Natural killer cell treated with Interleukin-12 subunit alpha and Interleukin-12 subunit beta and Interleukin-15 and Interleukin-18, amount 100 ng/mL, for 72 hours (primary cell): ENCODE data around the gene LRRC4. TPM values are rescaled to one million over a fixed set of nuclear protein-coding genes. Genes with fewer than 3 reads are reported as not detected.

ENCODE experiments used
- ATAC-seq, 2 donors: fragments of 150-1000 bp; cut with Tn5 transposase in 1 of 2; sonication (Bioruptor Pico), chemical (Tn5 transposase) in 1 of 2; 2 replicates each; pipeline ENCODE4 v1.10.0; 2021
- DNase-seq: peaks from one replicate; pipeline ENCODE4 v3.0.0; 2022; ENCODE audit warnings: low spot score
- H3K27ac Mint-ChIP-seq, 2 donors: 1 replicate in 1 of 2; 2 replicates in 1 of 2; pipeline ENCODE4 v1.8.0; 2022; ENCODE audit warnings: mixed read lengths in 2 of 2, mild to moderate bottlenecking in 1 of 2, moderate library complexity in 1 of 2
- H3K27me3 Mint-ChIP-seq, 2 donors: 1 replicate in 1 of 2; 2 replicates in 1 of 2; pipeline ENCODE4 v1.8.0; 2022; ENCODE audit warnings: mixed read lengths in 2 of 2
- H3K36me3 Mint-ChIP-seq: one replicate; pipeline ENCODE4 v1.8.0; 2022; ENCODE audit warnings: mixed read lengths
- H3K4me1 Mint-ChIP-seq, 2 donors: 1 replicate in 1 of 2; 2 replicates in 1 of 2; pipeline ENCODE4 v1.8.0; 2022; ENCODE audit warnings: low read depth in 2 of 2, mixed read lengths in 2 of 2, mild to moderate bottlenecking in 1 of 2
- H3K4me3 Mint-ChIP-seq: one replicate; pipeline ENCODE4 v1.8.0; 2022; ENCODE audit warnings: mixed read lengths
- H3K9me3 Mint-ChIP-seq: 2 replicates; pipeline ENCODE4 v1.8.0; 2022; ENCODE audit warnings: mixed read lengths
- total RNA-seq, 2 donors: library from RNA; stranded (reverse); gene quantifications; one replicate each; pipeline ENCODE4 v1.2.3, GENCODE V29; 2022

LRRC4 gene
- under 1 TPM in 1 of 2 donors, not detected in 1; 0.07 TPM for total RNA-seq

- no peaks in the 10 kb centered on the region for H3K27me3 Mint-ChIP-seq
- no peaks in the 10 kb centered on the region for H3K36me3 Mint-ChIP-seq
- ATAC-seq: peak; percentile 59 to 62
- DNase-seq: no peak
- H3K27ac Mint-ChIP-seq: no peak within 1 kb of the TSS
- peaks cover 12 to 21% of the 10 kb centered on the region in 2 donors for H3K4me1 Mint-ChIP-seq
- peak within 1 kb of the TSS; percentile 93 for H3K4me3 Mint-ChIP-seq
- H3K9me3 Mint-ChIP-seq: no peaks in the 10 kb centered on the region
Measured at GRCh38 chr7:128030654-128031611, at the start of gene LRRC4. LRRC4 (minus strand) TSS chr7:128031437; CDS start chr7:128030640, 797 bp downstream.

- H3K36me3 Mint-ChIP-seq: no peaks in the 10 kb centered on the region
- ATAC-seq (no peak), DNase-seq (no peak)
- no peaks in the 10 kb centered on the region for H3K9me3 Mint-ChIP-seq
- H3K4me1 Mint-ChIP-seq: no peaks in the 10 kb centered on the region
- H3K27me3 Mint-ChIP-seq: no peaks in the 10 kb centered on the region
- H3K4me3 Mint-ChIP-seq: no peak overlapping the region
- no peak overlapping the region for H3K27ac Mint-ChIP-seq
Measured at GRCh38 chr7:128080169-128080568, 48.9 kb upstream of the LRRC4 start.

GRCh38 chr7:128078309-128078708 lies 47.1 kb upstream of the LRRC4 start:
- DNase-seq (no peak), ATAC-seq (no peak)
- H3K9me3 Mint-ChIP-seq: no peaks in the 10 kb centered on the region
- H3K4me3 Mint-ChIP-seq: no peak overlapping the region
- H3K36me3 Mint-ChIP-seq: no peaks in the 10 kb centered on the region
- H3K27ac Mint-ChIP-seq: no peak overlapping the region
- peaks cover 0 to 6% of the 10 kb centered on the region in 2 donors for H3K4me1 Mint-ChIP-seq
- no peaks in the 10 kb centered on the region for H3K27me3 Mint-ChIP-seq

GRCh38 chr7:128076796-128077271 lies 45.6 kb upstream of the LRRC4 start:
- H3K4me3 Mint-ChIP-seq: no peak overlapping the region
- DNase-seq (no peak), ATAC-seq (no peak)
- H3K9me3 Mint-ChIP-seq: no peaks in the 10 kb centered on the region
- H3K27me3 Mint-ChIP-seq: no peaks in the 10 kb centered on the region
- H3K27ac Mint-ChIP-seq: no peak overlapping the region
- peaks cover 0 to 12% of the 10 kb centered on the region in 2 donors for H3K4me1 Mint-ChIP-seq
- H3K36me3 Mint-ChIP-seq: no peaks in the 10 kb centered on the region

- no peaks in the 10 kb centered on the region for H3K27me3 Mint-ChIP-seq
- H3K36me3 Mint-ChIP-seq: no peaks in the 10 kb centered on the region
- H3K27ac Mint-ChIP-seq: no peak overlapping the region
- ATAC-seq: no peak
- peaks cover 0 to 15% of the 10 kb centered on the region in 2 donors for H3K4me1 Mint-ChIP-seq
- no peak for DNase-seq
- no peaks in the 10 kb centered on the region for H3K9me3 Mint-ChIP-seq
- H3K4me3 Mint-ChIP-seq: no peak overlapping the region
Measured at GRCh38 chr7:128076196-128076795, 45.1 kb upstream of the LRRC4 start.

GRCh38 chr7:128075242-128076095 lies 44.2 kb upstream of the LRRC4 start:
- Mint-ChIP-seq H3K27me3 (no peaks in the 10 kb centered on the region), H3K4me3 (no peak overlapping the region), H3K36me3 (no peaks in the 10 kb centered on the region), H3K9me3 (no peaks in the 10 kb centered on the region), H3K27ac (no peak overlapping the region), H3K4me1 (peaks cover 5 to 18% of the 10 kb centered on the region in 2 donors)
- ATAC-seq (no peak), DNase-seq (no peak)

- no peaks in the 10 kb centered on the region for H3K27me3 Mint-ChIP-seq
Measured at GRCh38 chr7:128074736-128075135, 43.5 kb upstream of the LRRC4 start.

GRCh38 chr7:128074336-128074735 lies 43.1 kb upstream of the LRRC4 start:
- no peak overlapping the region for H3K27ac Mint-ChIP-seq
- no peaks in the 10 kb centered on the region for H3K9me3 Mint-ChIP-seq
- H3K36me3 Mint-ChIP-seq: no peaks in the 10 kb centered on the region

More at GRCh38 chr7:128074736-128075135, 43.5 kb upstream of the LRRC4 start:
- DNase-seq (no peak), ATAC-seq (no peak)
- no peaks in the 10 kb centered on the region for H3K36me3 Mint-ChIP-seq
- no peaks in the 10 kb centered on the region for H3K9me3 Mint-ChIP-seq
- no peak overlapping the region for H3K4me3 Mint-ChIP-seq
- peaks cover 5 to 18% of the 10 kb centered on the region in 2 donors for H3K4me1 Mint-ChIP-seq
- no peak overlapping the region for H3K27ac Mint-ChIP-seq

GRCh38 chr7:128073671-128074310 lies 42.6 kb upstream of the LRRC4 start:
- no peak for ATAC-seq
- no peak overlapping the region for H3K4me3 Mint-ChIP-seq
- no peaks in the 10 kb centered on the region for H3K9me3 Mint-ChIP-seq

More at GRCh38 chr7:128074336-128074735, 43.1 kb upstream of the LRRC4 start:
- peaks cover 5 to 18% of the 10 kb centered on the region in 2 donors for H3K4me1 Mint-ChIP-seq
- H3K27me3 Mint-ChIP-seq: no peaks in the 10 kb centered on the region
- DNase-seq (no peak), ATAC-seq (no peak)
- no peak overlapping the region for H3K4me3 Mint-ChIP-seq

GRCh38 chr7:128071801-128072200 lies 40.6 kb upstream of the LRRC4 start:
- Mint-ChIP-seq H3K4me3 (no peak overlapping the region), H3K36me3 (no peaks in the 10 kb centered on the region), H3K4me1 (peaks cover 5 to 25% of the 10 kb centered on the region in 2 donors), H3K27ac (no peak overlapping the region), H3K9me3 (no peaks in the 10 kb centered on the region), H3K27me3 (no peaks in the 10 kb centered on the region)
- DNase-seq (no peak), ATAC-seq (no peak)

More at GRCh38 chr7:128073671-128074310, 42.6 kb upstream of the LRRC4 start:
- DNase-seq: no peak
- Mint-ChIP-seq H3K27ac (no peak overlapping the region), H3K27me3 (no peaks in the 10 kb centered on the region), H3K4me1 (peaks cover 5 to 19% of the 10 kb centered on the region in 2 donors), H3K36me3 (no peaks in the 10 kb centered on the region)

GRCh38 chr7:128071376-128071775 lies 40.1 kb upstream of the LRRC4 start:
- H3K9me3 Mint-ChIP-seq: no peaks in the 10 kb centered on the region
- H3K4me3 Mint-ChIP-seq: no peak overlapping the region
- no peak overlapping the region for H3K27ac Mint-ChIP-seq
- DNase-seq: no peak
- no peak for ATAC-seq
- H3K4me1 Mint-ChIP-seq: peaks cover 5 to 25% of the 10 kb centered on the region in 2 donors
- no peaks in the 10 kb centered on the region for H3K27me3 Mint-ChIP-seq
- no peaks in the 10 kb centered on the region for H3K36me3 Mint-ChIP-seq

GRCh38 chr7:128069373-128070364 lies 38.4 kb upstream of the LRRC4 start:
- no peak overlapping the region for H3K4me3 Mint-ChIP-seq
- DNase-seq (no peak), ATAC-seq (no peak)
- H3K36me3 Mint-ChIP-seq: no peaks in the 10 kb centered on the region
- H3K27ac Mint-ChIP-seq: no peak overlapping the region
- no peaks in the 10 kb centered on the region for H3K27me3 Mint-ChIP-seq
- H3K9me3 Mint-ChIP-seq: no peaks in the 10 kb centered on the region
- peaks cover 8 to 29% of the 10 kb centered on the region in 2 donors for H3K4me1 Mint-ChIP-seq
